Activated CD4-positive, alpha-beta memory T cell treated with anti-CD3 and anti-CD28 coated beads for 36 hours (primary cell): ENCODE results near the gene MUCL3. TPM values are rescaled to one million over a fixed set of nuclear protein-coding genes. Genes with fewer than 3 reads are reported as not detected.
"Not testable (repeated sequence)": the region's sequence is repeated elsewhere in the genome, so short reads cannot be mapped to it uniquely, and the experiment has no call there.

Source experiments
- CTCF ChIA-PET: fragments of 350-600 bp; sonication (Branson Sonifier 250); formaldehyde crosslinking; loops from one replicate; lab custom pipeline; 2021; ENCODE audit warnings: antibody characterized with exemption, inconsistent platforms; lab: Charles Lee
- POLR2A ChIA-PET: fragments of 350-600 bp; sonication (Branson Sonifier 250); formaldehyde crosslinking; loops from one replicate; lab custom pipeline; 2021; ENCODE audit warnings: antibody characterized with exemption; lab: Charles Lee
- DNase-seq: peaks from one replicate; pipeline ENCODE4 v3.0.0-alpha.2; 2020
- H3K27ac Mint-ChIP-seq: one replicate; pipeline ENCODE4 v1.8.0; 2021; ENCODE audit warnings: mixed read lengths
- H3K27me3 Mint-ChIP-seq: one replicate; pipeline ENCODE4 v1.8.0; 2021; ENCODE audit warnings: mixed read lengths
- H3K36me3 Mint-ChIP-seq: one replicate; pipeline ENCODE4 v1.8.0; 2021; ENCODE audit warnings: mixed read lengths
- H3K4me1 Mint-ChIP-seq: one replicate; pipeline ENCODE4 v1.8.0; 2021; ENCODE audit warnings: low read depth, mixed read lengths
- H3K4me3 Mint-ChIP-seq: one replicate; pipeline ENCODE4 v1.8.0; 2021; ENCODE audit warnings: mild to moderate bottlenecking, mixed read lengths
- H3K9me3 Mint-ChIP-seq: one replicate; pipeline ENCODE4 v1.8.0; 2021; ENCODE audit warnings: mixed read lengths
- intact Hi-C: fragments of 100-400 bp; cut with micrococcal nuclease; formaldehyde crosslinking; loops from one replicate; pipeline ENCODE4 v1.15.1; 2023
- total RNA-seq, 2 experiments: library from RNA; stranded (reverse); gene quantifications; one replicate each; pipeline ENCODE4 v1.2.3, GENCODE V29; 2021

The MUCL3 gene
- total RNA-seq, 2 experiments from 2014 or later: not detected

DNA sequence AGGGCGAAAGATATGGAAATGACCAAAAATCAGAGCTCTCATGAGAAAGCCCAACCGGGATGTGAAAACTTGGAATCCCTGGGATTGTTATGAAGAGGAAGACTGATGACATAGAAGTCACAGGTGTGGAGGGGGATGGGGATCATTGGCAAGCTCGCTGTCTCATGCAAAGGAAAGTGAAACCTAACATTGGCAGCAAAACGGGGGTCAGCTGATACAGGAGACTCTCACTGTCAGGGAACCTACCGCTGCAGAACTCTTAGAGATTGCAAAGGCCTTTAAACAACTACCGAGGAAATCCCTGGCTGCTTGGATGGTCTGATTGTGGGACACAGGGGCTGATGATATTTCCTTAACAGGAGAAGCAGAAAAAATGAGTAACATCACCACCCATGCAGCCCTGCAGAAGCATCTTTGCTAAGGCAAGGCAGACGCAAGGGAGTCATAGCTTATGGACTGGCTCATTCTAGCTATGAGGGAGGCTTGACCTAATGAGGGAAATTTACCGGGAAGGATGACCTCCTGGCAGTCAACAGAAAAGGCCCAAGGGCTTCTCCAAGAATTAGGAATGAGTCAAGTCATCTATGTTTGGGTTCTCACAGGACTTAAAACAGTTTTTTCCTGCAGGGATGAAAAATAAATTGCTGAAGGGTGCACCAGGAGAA lies 49.8 kb downstream of the MUCL3 start:
- Mint-ChIP-seq H3K4me1 (peaks cover 12% of the 10 kb centered on the region), H3K9me3 (no peaks in the 10 kb centered on the region), H3K27ac (peak overlapping the region; percentile 33), H3K27me3 (peaks cover 2% of the 10 kb centered on the region), H3K4me3 (peak overlapping the region; percentile 38), H3K36me3 (no peaks in the 10 kb centered on the region)
- ChIA-PET POLR2A (no interaction called here), CTCF (no interaction called here)
- intact Hi-C loops: no loop called here
- DNase-seq: peak; percentile 37

GRCh38 chr6:30991891-30992290 lies 51.1 kb downstream of the MUCL3 start:
- intact Hi-C loops: no loop called here
- H3K27ac Mint-ChIP-seq: no peak overlapping the region
- ChIA-PET CTCF (no interaction called here), POLR2A (no interaction called here)
- H3K4me1 Mint-ChIP-seq: peaks cover 12% of the 10 kb centered on the region
- H3K27me3 Mint-ChIP-seq: peaks cover 2% of the 10 kb centered on the region
- no peak for DNase-seq
- H3K9me3 Mint-ChIP-seq: no peaks in the 10 kb centered on the region
- H3K4me3 Mint-ChIP-seq: no peak overlapping the region
- no peaks in the 10 kb centered on the region for H3K36me3 Mint-ChIP-seq

DNA sequence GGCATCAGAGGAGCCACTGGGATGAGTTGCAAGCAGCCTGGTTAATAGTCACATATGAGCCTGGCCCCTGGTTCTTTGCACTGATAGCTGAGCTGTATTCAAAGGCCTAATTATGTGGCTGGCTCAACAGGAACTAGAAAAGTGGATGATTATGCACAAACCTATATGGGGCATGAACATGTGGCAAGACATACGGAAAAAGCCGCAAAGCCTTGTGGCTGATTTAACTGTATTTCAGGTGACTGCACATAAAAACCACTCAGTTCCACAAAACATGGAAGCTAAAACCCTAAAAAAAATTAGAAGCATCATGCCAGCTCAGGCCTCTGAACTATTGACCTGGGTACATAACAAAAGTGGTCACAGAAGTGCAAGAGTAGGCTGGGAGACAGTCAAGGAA lies 56.5 kb downstream of the MUCL3 start:
- H3K9me3 Mint-ChIP-seq: no peaks in the 10 kb centered on the region
- H3K4me1 Mint-ChIP-seq: peaks cover 4% of the 10 kb centered on the region
- POLR2A ChIA-PET: no interaction called here
- H3K27ac Mint-ChIP-seq: no peak overlapping the region
- H3K4me3 Mint-ChIP-seq: no peak overlapping the region
- DNase-seq: no peak
- CTCF ChIA-PET: no interaction called here
- no peaks in the 10 kb centered on the region for H3K27me3 Mint-ChIP-seq
- intact Hi-C loops: no loop called here
- no peaks in the 10 kb centered on the region for H3K36me3 Mint-ChIP-seq

GRCh38 chr6:30998785-30999184 lies 58.0 kb downstream of the MUCL3 start:
- Mint-ChIP-seq H3K4me1 (peaks cover 7% of the 10 kb centered on the region), H3K27ac (no peak overlapping the region), H3K4me3 (no peak overlapping the region), H3K36me3 (no peaks in the 10 kb centered on the region), H3K27me3 (no peaks in the 10 kb centered on the region), H3K9me3 (no peaks in the 10 kb centered on the region)
- intact Hi-C loops: no loop called here
- POLR2A ChIA-PET: no interaction called here
- no peak for DNase-seq
- CTCF ChIA-PET: no interaction called here

DNA sequence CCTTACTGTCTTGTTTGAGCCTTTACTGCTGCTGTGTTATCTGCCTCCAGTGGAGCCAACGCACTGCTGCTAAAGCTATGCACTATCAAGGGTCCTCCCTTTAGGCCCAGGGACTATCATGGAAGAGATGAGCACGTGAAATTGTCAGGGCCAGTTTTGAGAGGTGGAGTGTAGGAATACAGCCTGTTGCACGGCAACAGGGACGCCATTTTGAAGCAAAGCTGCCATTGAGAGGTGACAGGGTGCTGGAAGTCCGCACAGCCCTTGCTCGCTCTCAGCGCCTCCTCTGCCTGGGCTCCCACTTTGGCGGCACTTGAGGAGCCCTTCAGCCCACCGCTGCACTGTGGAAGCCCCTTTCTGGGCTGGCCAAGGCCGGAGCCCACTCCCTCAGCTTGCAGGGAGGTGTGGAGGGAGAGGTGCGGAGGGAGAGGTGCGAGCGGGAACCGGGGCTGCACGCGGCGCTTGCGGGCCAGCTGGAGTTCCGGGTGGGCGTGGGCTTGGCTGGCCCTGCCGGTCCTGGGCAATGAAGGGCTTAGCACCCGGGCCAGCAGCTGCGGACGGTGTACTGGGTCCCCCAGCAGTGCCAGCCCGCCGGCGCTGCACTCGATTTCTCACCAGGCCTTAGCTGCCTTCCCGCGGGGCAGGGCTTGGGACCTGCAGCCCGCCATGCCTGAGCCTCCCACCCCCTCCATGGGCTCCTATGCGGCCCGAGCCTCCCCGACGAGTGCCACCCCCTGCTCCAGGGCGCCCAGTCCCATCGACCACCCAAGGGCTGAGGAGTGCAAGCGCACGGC lies 59.5 kb downstream of the MUCL3 start:
- H3K9me3 Mint-ChIP-seq, H3K4me3 Mint-ChIP-seq, POLR2A ChIA-PET, intact Hi-C loops, DNase-seq, H3K36me3 Mint-ChIP-seq, H3K27ac Mint-ChIP-seq, H3K27me3 Mint-ChIP-seq: not testable (repeated sequence)
- peaks cover 15% of the 10 kb centered on the region for H3K4me1 Mint-ChIP-seq
- CTCF ChIA-PET: interaction anchor here (1.5 kb wide), 1 partner anchor 79 kb away, joined by 5 read pairs; no protein-coding TSS in a partner anchor

GRCh38 chr6:31001281-31001888 lies 60.6 kb downstream of the MUCL3 start:
- H3K27ac Mint-ChIP-seq: peak overlapping the region; percentile 51
- ChIA-PET POLR2A (no interaction called here), CTCF (no interaction called here)
- DNase-seq: no peak
- intact Hi-C loops: no loop called here
- H3K27me3 Mint-ChIP-seq: peaks cover 5% of the 10 kb centered on the region
- H3K4me3 Mint-ChIP-seq: no peak overlapping the region
- no peaks in the 10 kb centered on the region for H3K36me3 Mint-ChIP-seq
- H3K4me1 Mint-ChIP-seq: peaks cover 15% of the 10 kb centered on the region
- H3K9me3 Mint-ChIP-seq: no peaks in the 10 kb centered on the region

DNA sequence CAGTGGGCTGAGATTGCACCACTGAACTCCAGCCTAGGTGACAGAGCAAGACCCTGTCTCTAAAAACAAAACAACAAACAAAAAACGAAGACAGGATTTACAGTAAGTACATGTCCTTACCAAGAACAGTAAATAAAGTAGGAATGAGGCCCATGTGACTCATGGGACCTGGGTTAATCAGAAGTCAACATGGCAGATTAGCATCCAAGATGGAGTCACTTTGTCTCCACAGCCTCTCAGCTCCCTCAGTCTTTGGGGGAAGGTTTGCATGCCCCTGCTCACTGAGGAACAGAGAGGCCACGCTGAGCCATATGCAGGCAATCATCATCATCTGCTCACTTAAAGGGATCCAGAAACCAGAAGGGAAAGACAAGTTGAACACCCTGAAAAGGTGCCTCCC lies 61.7 kb downstream of the MUCL3 start:
- Mint-ChIP-seq H3K36me3 (no peaks in the 10 kb centered on the region), H3K4me1 (peaks cover 15% of the 10 kb centered on the region), H3K27me3 (peaks cover 7% of the 10 kb centered on the region), H3K27ac (no peak overlapping the region), H3K9me3 (no peaks in the 10 kb centered on the region), H3K4me3 (no peak overlapping the region)
- no peak for DNase-seq
- intact Hi-C loops: no loop called here
- ChIA-PET CTCF (interaction anchor here (1.3 kb wide), 1 partner anchor 77 kb away, joined by 3 read pairs; no protein-coding TSS in a partner anchor), POLR2A (no interaction called here)

Other genes with a start within 250 kb of the MUCL3 start
- 10 to 100 TPM; 31.6 to 32.7 TPM for gene NRM, start 250.0 kb upstream of the MUCL3 start, total RNA-seq
- gene MDC1, start 223.7 kb upstream of the MUCL3 start, total RNA-seq: 10 to 100 TPM; 79.5 to 88.7 TPM
- 1,000 to 10,000 TPM; 1,695 to 1,719 TPM for gene TUBB, start 220.6 kb upstream of the MUCL3 start, total RNA-seq
- 100 to 1,000 TPM; 226 to 231 TPM for gene FLOT1, start 198.3 kb upstream of the MUCL3 start, total RNA-seq
- 100 to 1,000 TPM; 167 to 171 TPM for gene IER3, start 196.4 kb upstream of the MUCL3 start, total RNA-seq
- 1 to 10 TPM; 8.1 to 8.7 TPM for gene DDR1, start 56.5 kb upstream of the MUCL3 start, total RNA-seq
- gene GTF2H4, start 32.8 kb upstream of the MUCL3 start, total RNA-seq: 10 to 100 TPM; 35.2 to 39.2 TPM
- 10 to 100 TPM; 56.9 to 68.9 TPM for gene VARS2, start 26.7 kb upstream of the MUCL3 start, total RNA-seq
- not detected for gene SFTA2, start 8.8 kb upstream of the MUCL3 start, total RNA-seq
- gene MUC21, start 42.7 kb downstream of the MUCL3 start, total RNA-seq: not detected
- gene MUC22, start 69.5 kb downstream of the MUCL3 start, total RNA-seq: not detected
- gene C6orf15, start 171.6 kb downstream of the MUCL3 start, total RNA-seq: not detected
- gene PSORS1C1, start 173.8 kb downstream of the MUCL3 start, total RNA-seq: not detected
- gene CDSN, start 179.5 kb downstream of the MUCL3 start, total RNA-seq: not detected
- gene PSORS1C2, start 198.1 kb downstream of the MUCL3 start, total RNA-seq: not detected
- gene CCHCR1, start 216.8 kb downstream of the MUCL3 start, total RNA-seq: 10 to 100 TPM; 44.5 to 50.5 TPM
- 10 to 100 TPM; 93.0 to 93.1 TPM for gene TCF19, start 217.6 kb downstream of the MUCL3 start, total RNA-seq
- gene POU5F1, start 229.7 kb downstream of the MUCL3 start, total RNA-seq: under 1 TPM in 1 of 2 experiments, not detected in 1; 0.52 TPM